WI38 (cell line): ENCODE measurements around the gene EIF4E3.

ENCODE experiments used
- H3K4me3 ChIP-seq: 2 replicates; pipeline ENCODE4 v1.5.1; 2011; ENCODE audit warnings: low read depth, mild to moderate bottlenecking, control low read depth, low read length
- CTCF ChIP-seq: IDR thresholded peaks from 2 replicates; pipeline ENCODE4 v1.5.1; 2012; ENCODE audit warnings: low read depth, mild to moderate bottlenecking, control low read depth, low read length

Gene EIF4E3

GRCh38 chr3:71636482-71636881 is 88.7 kb downstream of the EIF4E3 start:
- TF ChIP-seq CTCF: no peak
- no peak overlapping the region for H3K4me3 ChIP-seq

GRCh38 chr3:71636001-71636400 is 89.2 kb downstream of the EIF4E3 start:
- no peak for TF ChIP-seq CTCF
- H3K4me3 ChIP-seq: no peak overlapping the region

- no peak for TF ChIP-seq CTCF
Observed at GRCh38 chr3:71634671-71635070, 90.5 kb downstream of the EIF4E3 start.

GRCh38 chr3:71629711-71630110 is 95.5 kb downstream of the EIF4E3 start:
- TF ChIP-seq CTCF: no peak
- no peak overlapping the region for H3K4me3 ChIP-seq

More at GRCh38 chr3:71634671-71635070, 90.5 kb downstream of the EIF4E3 start:
- no peak overlapping the region for H3K4me3 ChIP-seq

- no peak overlapping the region for H3K4me3 ChIP-seq
- no peak for TF ChIP-seq CTCF
Observed at GRCh38 chr3:71629289-71629688, 95.9 kb downstream of the EIF4E3 start.

GRCh38 chr3:71628522-71628921 is 96.7 kb downstream of the EIF4E3 start:
- H3K4me3 ChIP-seq: no peak overlapping the region
- no peak for TF ChIP-seq CTCF

- no peak for TF ChIP-seq CTCF
- H3K4me3 ChIP-seq: no peak overlapping the region
Observed at GRCh38 chr3:71625676-71626075, 99.5 kb downstream of the EIF4E3 start.
